Prostate gland (tissue), 2 donors: Measurements from ENCODE around the gene CLCNKB. TPM values are rescaled to one million over a fixed set of nuclear protein-coding genes. Genes with fewer than 3 reads are reported as not detected.
A peak's percentile ranks its signal among the peaks of the same experiment; 100 is the strongest.

Experiments used
- DNase-seq: peaks from one replicate; pipeline ENCODE4 v3.0.0-alpha.2; 2019; ENCODE audit warnings: low spot score
- H3K27ac ChIP-seq, 2 donors: fragments of 200-600 bp; sonication (generic); 2 replicates each; pipeline ENCODE4 v1.5.1; 2017 to 2019
- H3K27me3 ChIP-seq: fragments of 200-600 bp; sonication (generic); replicated peaks from 2 replicates; pipeline ENCODE4 v1.5.1; 2019; ENCODE audit not compliant: insufficient read depth
- H3K36me3 ChIP-seq, 2 donors: fragments of 200-600 bp; sonication (generic); 1 replicate in 1 of 2; 2 replicates in 1 of 2; pipeline versions ENCODE4 v1.5.1 to v1.8.1; 2017 to 2019
- H3K4me1 ChIP-seq: fragments of 200-600 bp; sonication (generic); replicated peaks from 2 replicates; pipeline ENCODE4 v1.5.1; 2019
- H3K4me3 ChIP-seq, 2 donors: fragments of 200-600 bp; sonication (generic); 2 replicates each; pipeline ENCODE4 v1.5.1; 2017 to 2019
- H3K9me3 ChIP-seq: fragments of 200-600 bp; sonication (generic); 2 replicates; pipeline ENCODE4 v1.5.1; 2017
- CTCF ChIP-seq, 4 experiments: fragments of 200-600 bp in 2 of 4; fragments of 450-650 bp in 2 of 4; sonication (generic) in 2 of 4; IDR thresholded peaks; 1 replicate in 3 of 4; 2 replicates in 1 of 4; pipeline ENCODE4 v1.5.1; 2016 to 2019; ENCODE audit warnings: antibody characterized with exemption in 4 of 4, mild to moderate bottlenecking in 2 of 4, moderate library complexity in 2 of 4
- POLR2A ChIP-seq: fragments of 450-650 bp; IDR thresholded peaks from one replicate; pipeline ENCODE4 v1.6.1; 2016; ENCODE audit warnings: antibody characterized with exemption, mild to moderate bottlenecking
- POLR2AphosphoS5 ChIP-seq: sonication (generic); formaldehyde crosslinking; IDR thresholded peaks from one replicate; pipeline ENCODE4 v1.6.1; 2017; ENCODE audit warnings: antibody characterized with exemption
- WGBS: methylation state at CpG from one replicate; pipeline ENCODE4 v1.1.5; 2018; 5-methylcytosine and 5-hydroxymethylcytosine counted together
- intact Hi-C: fragments of 100-400 bp; cut with DNase I; formaldehyde crosslinking; loops from one replicate; pipeline ENCODE4 v1.14.2; 2022
- total RNA-seq, 2 donors: library from RNA; depleted of rRNA; stranded (reverse); fragments of >200 nt; gene quantifications; one replicate each; pipeline ENCODE4 v1.1.0, GENCODE V29; 2016

The CLCNKB gene
- total RNA-seq, 2 donors from 2014 or later = 1.0 to 1.9 TPM

- Histone ChIP-seq H3K9me3 (no peaks in the 10 kb centered on the region), H3K36me3 (no peaks in the 10 kb centered on the region), H3K27me3 (no peaks in the 10 kb centered on the region), H3K27ac (peak overlapping the region; percentile 26 to 53), H3K4me3 (no peak overlapping the region), H3K4me1 (no peaks in the 10 kb centered on the region)
- TF ChIP-seq POLR2A = peak; percentile 33
- TF ChIP-seq CTCF (IDR thresholded peaks at IDR 0.05) = no peak
- peak; percentile 93 for TF ChIP-seq POLR2AphosphoS5
- intact Hi-C loops = no loop called here
- 55% methylated on average over 6 of the region's 8 CpGs for WGBS
- DNase-seq = peak; percentile 91
Measured at GRCh38 chr1:16091296-16091695, 47.7 kb downstream of the CLCNKB start.

GRCh38 chr1:16092097-16092922 is 48.7 kb downstream of the CLCNKB start:
- Histone ChIP-seq H3K9me3 (no peaks in the 10 kb centered on the region), H3K27ac (no peak overlapping the region), H3K4me1 (no peaks in the 10 kb centered on the region), H3K27me3 (no peaks in the 10 kb centered on the region), H3K36me3 (no peaks in the 10 kb centered on the region), H3K4me3 (no peak overlapping the region)
- intact Hi-C loops = no loop called here
- no peak for DNase-seq
- WGBS = 68% methylated on average over 18 of the region's 18 CpGs
- no peak for TF ChIP-seq CTCF (IDR thresholded peaks at IDR 0.05)
- TF ChIP-seq POLR2AphosphoS5 = no peak
- TF ChIP-seq POLR2A = no peak

GRCh38 chr1:16092923-16093511 is 49.4 kb downstream of the CLCNKB start:
- 97% methylated on average over 9 of the region's 9 CpGs for WGBS
- no peaks in the 10 kb centered on the region for H3K27me3 ChIP-seq
- H3K4me3 ChIP-seq = no peak overlapping the region
- no peak for DNase-seq
- H3K9me3 ChIP-seq = no peaks in the 10 kb centered on the region
- no peaks in the 10 kb centered on the region for H3K36me3 ChIP-seq
- TF ChIP-seq POLR2AphosphoS5 = no peak
- no peak for TF ChIP-seq CTCF (IDR thresholded peaks at IDR 0.05)
- no peak for TF ChIP-seq POLR2A
- H3K4me1 ChIP-seq = no peaks in the 10 kb centered on the region
- H3K27ac ChIP-seq = no peak overlapping the region
- intact Hi-C loops = no loop called here

GRCh38 chr1:16093611-16094010 is 50.0 kb downstream of the CLCNKB start:
- H3K9me3 ChIP-seq = no peaks in the 10 kb centered on the region
- no peak for DNase-seq
- no peaks in the 10 kb centered on the region for H3K36me3 ChIP-seq
- 81% methylated on average over 9 of the region's 9 CpGs for WGBS
- no peaks in the 10 kb centered on the region for H3K27me3 ChIP-seq
- H3K4me1 ChIP-seq = no peaks in the 10 kb centered on the region
- TF ChIP-seq CTCF (IDR thresholded peaks at IDR 0.05) (no peak), POLR2AphosphoS5 (no peak), POLR2A (no peak)
- intact Hi-C loops = no loop called here
- H3K4me3 ChIP-seq = no peak overlapping the region
- no peak overlapping the region for H3K27ac ChIP-seq
